GM12878 (cell line): ENCODE measurements around the gene PHAF1. TPM values are rescaled to one million over a fixed set of nuclear protein-coding genes. Genes with fewer than 3 reads are reported as not detected.

Experiments
- ASH2L ChIP-seq: fragments of 300-600, 200-600 bp; sonication (generic); IDR thresholded peaks from 2 replicates; pipeline ENCODE4 v1.6.1; 2017; ENCODE audit warnings: low read depth, mild to moderate bottlenecking, borderline replicate concordance
- BACH1 ChIP-seq: fragments of 450-650 bp; IDR thresholded peaks from 2 replicates; pipeline ENCODE4 v1.6.1; 2017; ENCODE audit warnings: mild to moderate bottlenecking, borderline replicate concordance
- BCL11A ChIP-seq: IDR thresholded peaks from 2 replicates; pipeline ENCODE4 v1.6.1; 2011; ENCODE audit warnings: low read depth, low read length
- CEBPB ChIP-seq, 2 experiments: fragments of 150-350 bp in 1 of 2; IDR thresholded peaks; 2 replicates each; pipeline ENCODE4 v1.6.1; 2012 to 2014; ENCODE audit warnings: low read depth in 2 of 2, low read length in 2 of 2, borderline replicate concordance in 1 of 2, inconsistent platforms in 1 of 2
- CHD1 ChIP-seq: IDR thresholded peaks from 2 replicates; pipeline ENCODE4 v1.6.1; 2012; ENCODE audit warnings: low read depth, low read length, improper control_type of control experiment
- CHD4 ChIP-seq: fragments of 200-600 bp; sonication (generic); IDR thresholded peaks from 2 replicates; pipeline ENCODE4 v1.6.1; 2016; ENCODE audit warnings: mild to moderate bottlenecking
- CREB1 ChIP-seq: IDR thresholded peaks from 2 replicates; pipeline ENCODE4 v1.6.1; 2012; ENCODE audit warnings: low read depth, mild to moderate bottlenecking, inconsistent platforms
- ESRRA ChIP-seq: IDR thresholded peaks from 2 replicates; pipeline ENCODE4 v1.6.1; 2012; ENCODE audit warnings: mild to moderate bottlenecking, low read length, improper control_type of control experiment
- GATAD2B ChIP-seq: fragments of 450-650 bp; conservative IDR thresholded peaks from 2 replicates; pipeline ENCODE4 v1.6.1; 2017; ENCODE audit warnings: low read depth, mild to moderate bottlenecking, moderate library complexity
- MAX ChIP-seq: IDR thresholded peaks from 2 replicates; pipeline ENCODE4 v1.6.1; 2012; ENCODE audit warnings: low read depth, low read length, improper control_type of control experiment
- MTA3 ChIP-seq: IDR thresholded peaks from 2 replicates; pipeline ENCODE4 v1.6.1; 2012; ENCODE audit warnings: low read length, inconsistent platforms, borderline replicate concordance
- NR2F1 ChIP-seq: fragments of 450-650 bp; conservative IDR thresholded peaks from 2 replicates; pipeline ENCODE4 v1.6.1; 2017; ENCODE audit warnings: mild to moderate bottlenecking
- PAX5 ChIP-seq: IDR thresholded peaks from 2 replicates; pipeline ENCODE4 v1.6.1; 2011; ENCODE audit warnings: low read depth, low read length, borderline replicate concordance
- PKNOX1 ChIP-seq: fragments of 450-650 bp; IDR thresholded peaks from 2 replicates; pipeline ENCODE4 v1.6.1; 2016; ENCODE audit warnings: mild to moderate bottlenecking
- RAD21 ChIP-seq: IDR thresholded peaks from 2 replicates; pipeline ENCODE4 v1.6.1; 2011; ENCODE audit warnings: mild to moderate bottlenecking, low read depth, low read length, moderate library complexity; ENCODE audit not compliant: insufficient read depth
- RB1 ChIP-seq: fragments of 450-650 bp; formaldehyde crosslinking; IDR thresholded peaks from 2 replicates; pipeline ENCODE4 v1.6.1; 2017; ENCODE audit warnings: mild to moderate bottlenecking, borderline replicate concordance
- RELA ChIP-seq: fragments of 450-650 bp; IDR thresholded peaks from 2 replicates; pipeline ENCODE4 v1.8.0; 2014; ENCODE audit warnings: borderline replicate concordance; ENCODE audit not compliant: partially characterized antibody
- RUNX3 ChIP-seq: IDR thresholded peaks from 2 replicates; pipeline ENCODE4 v1.6.1; 2012; ENCODE audit warnings: low read length, inconsistent platforms
- SUZ12 ChIP-seq: fragments of 200-600 bp; sonication (generic); IDR thresholded peaks from one replicate; pipeline ENCODE4 v1.6.1; 2018; ENCODE audit warnings: antibody characterized with exemption, mild to moderate bottlenecking; ENCODE audit not compliant: unreplicated experiment
- WRNIP1 ChIP-seq: IDR thresholded peaks from 2 replicates; pipeline ENCODE4 v1.6.1; 2011; ENCODE audit warnings: low read depth, low read length, improper control_type of control experiment, borderline replicate concordance
- polyA plus RNA-seq, 11 experiments: library from polyadenylated mRNA; depleted of rRNA in 4 of 11; unstranded in 6 of 11; stranded (reverse) in 5 of 11; fragments of >200 nt; fragmentation: Nextera tagmentation in 4 of 11; fragmentation: Illumina TruSeq in 1 of 11; extraction: Ambion mirVana in 4 of 11; extraction: Trizol in 1 of 11; gene quantifications; 1 replicate in 1 of 11; 2 replicates in 10 of 11; pipeline versions ENCODE4 v1.2.1 to v1.2.3, GENCODE V29; 2011 to 2016; ENCODE audit warnings: inconsistent platforms in 2 of 11, missing spikeins in 2 of 11, low read depth in 1 of 11
- total RNA-seq, 4 experiments: library from RNA; depleted of rRNA in 3 of 4; stranded (reverse); fragments of >200 nt in 3 of 4; fragmentation: Illumina TruSeq in 1 of 4; extraction: Trizol in 1 of 4; gene quantifications; 2 replicates each; pipeline versions ENCODE4 v1.2.1 to v1.2.3, GENCODE V29; 2013 to 2021
- TF ChIP-seq, protein P1 (sequence below), 3 experiments: IDR thresholded peaks in 2 of 3; conservative IDR thresholded peaks in 1 of 3; 2 replicates each; pipeline ENCODE4 v1.5.1; 2011; ENCODE audit warnings: low read depth in 3 of 3, low read length in 3 of 3, mild to moderate bottlenecking in 3 of 3, control low read depth in 2 of 3, moderate library complexity in 2 of 3, inconsistent platforms in 1 of 3, mixed read lengths in 1 of 3; ENCODE audit not compliant: control insufficient read depth in 2 of 3, insufficient read depth in 1 of 3; ENCODE audit errors: extremely low read depth in 1 of 3
- TF ChIP-seq, protein P2 (sequence below): fragments of 450-650 bp; IDR thresholded peaks from 2 replicates; pipeline ENCODE4 v1.6.1; 2017; ENCODE audit warnings: mild to moderate bottlenecking, moderate library complexity
- TF ChIP-seq, protein P3 (sequence below): IDR thresholded peaks from 2 replicates; pipeline ENCODE4 v1.6.1; 2012; ENCODE audit warnings: low read depth, low read length, improper control_type of control experiment

Gene PHAF1
- total and polyA plus RNA-seq, 10 of the 15 experiments (the other 5 are each of a cell fraction or from before 2014, with no cell fraction given), result 4.5 to 20.9 (median 14.9) TPM

DNA sequence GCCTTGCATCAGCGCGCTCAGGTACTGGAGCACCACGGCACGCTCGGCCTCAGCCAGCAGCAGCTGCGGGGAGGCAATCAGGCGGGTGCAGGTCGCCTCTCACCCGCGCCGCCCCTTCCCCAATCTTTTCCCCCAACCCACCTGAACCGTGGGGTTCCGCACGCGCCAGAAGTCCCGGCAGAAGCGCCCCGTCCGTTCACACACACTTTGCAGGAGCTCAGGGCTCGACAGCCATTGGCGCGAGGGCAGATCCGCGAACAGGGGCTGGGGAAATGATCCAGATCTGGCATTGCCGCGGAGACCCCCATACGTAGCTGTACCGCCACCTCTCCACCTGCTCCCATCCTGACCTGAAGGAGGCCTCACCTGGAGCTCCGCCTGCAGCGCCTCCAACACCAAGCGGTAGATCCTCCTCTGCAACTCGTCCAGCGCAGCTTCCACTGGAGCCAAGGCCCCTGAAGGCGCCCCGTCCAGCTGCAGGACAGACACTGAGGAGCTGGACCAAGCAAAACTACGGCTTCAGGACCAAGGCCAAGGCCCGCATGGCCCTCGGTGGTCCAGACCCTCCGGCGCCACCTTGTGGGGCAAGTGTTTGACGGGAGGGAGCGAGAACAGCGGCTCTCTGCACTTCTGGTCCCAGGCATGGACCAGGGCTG, 75.4 kb downstream of the PHAF1 start (continued):
- TF ChIP-seq CEBPB (IDR thresholded peaks at IDR 0.05; ENCODE audit: borderline replicate concordance in 1 of 2, low read depth in 2 of 2, low read length in 2 of 2), result no peak
- 0 out of 2 replicates have a peak, but pooled peaks have one; percentile 23 for TF ChIP-seq PAX5
- no peak for TF ChIP-seq CREB1
- no peak for TF ChIP-seq WRNIP1
- TF ChIP-seq RELA, result no peak
- TF ChIP-seq RAD21, result peak; percentile 79
- TF ChIP-seq RUNX3, result 0 out of 2 replicates have a peak, but pooled peaks have one; percentile 13
- no peak for TF ChIP-seq SUZ12
- no peak for TF ChIP-seq GATAD2B
- no peak for TF ChIP-seq PKNOX1
- no peak for TF ChIP-seq NR2F1
- TF ChIP-seq, protein P1, sequence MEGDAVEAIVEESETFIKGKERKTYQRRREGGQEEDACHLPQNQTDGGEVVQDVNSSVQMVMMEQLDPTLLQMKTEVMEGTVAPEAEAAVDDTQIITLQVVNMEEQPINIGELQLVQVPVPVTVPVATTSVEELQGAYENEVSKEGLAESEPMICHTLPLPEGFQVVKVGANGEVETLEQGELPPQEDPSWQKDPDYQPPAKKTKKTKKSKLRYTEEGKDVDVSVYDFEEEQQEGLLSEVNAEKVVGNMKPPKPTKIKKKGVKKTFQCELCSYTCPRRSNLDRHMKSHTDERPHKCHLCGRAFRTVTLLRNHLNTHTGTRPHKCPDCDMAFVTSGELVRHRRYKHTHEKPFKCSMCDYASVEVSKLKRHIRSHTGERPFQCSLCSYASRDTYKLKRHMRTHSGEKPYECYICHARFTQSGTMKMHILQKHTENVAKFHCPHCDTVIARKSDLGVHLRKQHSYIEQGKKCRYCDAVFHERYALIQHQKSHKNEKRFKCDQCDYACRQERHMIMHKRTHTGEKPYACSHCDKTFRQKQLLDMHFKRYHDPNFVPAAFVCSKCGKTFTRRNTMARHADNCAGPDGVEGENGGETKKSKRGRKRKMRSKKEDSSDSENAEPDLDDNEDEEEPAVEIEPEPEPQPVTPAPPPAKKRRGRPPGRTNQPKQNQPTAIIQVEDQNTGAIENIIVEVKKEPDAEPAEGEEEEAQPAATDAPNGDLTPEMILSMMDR (IDR thresholded peaks at IDR 0.05 in 2 of 3, conservative IDR thresholded peaks at IDR 0.05 in 1 of 3; ENCODE audit: control insufficient read depth in 2 of 3, extremely low read depth in 1 of 3, insufficient read depth in 1 of 3, low read depth in 3 of 3, low read length in 3 of 3), result peak; percentile 73 to 90 (median 88)
- TF ChIP-seq RB1, result peak; percentile 68; the same call in 1 of the 2 replicates
- no peak for TF ChIP-seq ASH2L
- no peak for TF ChIP-seq BACH1
- no peak for TF ChIP-seq BCL11A
- TF ChIP-seq MAX, result peak; percentile 86
- no peak for TF ChIP-seq ESRRA
- TF ChIP-seq MTA3, result no peak
- TF ChIP-seq, protein P2, sequence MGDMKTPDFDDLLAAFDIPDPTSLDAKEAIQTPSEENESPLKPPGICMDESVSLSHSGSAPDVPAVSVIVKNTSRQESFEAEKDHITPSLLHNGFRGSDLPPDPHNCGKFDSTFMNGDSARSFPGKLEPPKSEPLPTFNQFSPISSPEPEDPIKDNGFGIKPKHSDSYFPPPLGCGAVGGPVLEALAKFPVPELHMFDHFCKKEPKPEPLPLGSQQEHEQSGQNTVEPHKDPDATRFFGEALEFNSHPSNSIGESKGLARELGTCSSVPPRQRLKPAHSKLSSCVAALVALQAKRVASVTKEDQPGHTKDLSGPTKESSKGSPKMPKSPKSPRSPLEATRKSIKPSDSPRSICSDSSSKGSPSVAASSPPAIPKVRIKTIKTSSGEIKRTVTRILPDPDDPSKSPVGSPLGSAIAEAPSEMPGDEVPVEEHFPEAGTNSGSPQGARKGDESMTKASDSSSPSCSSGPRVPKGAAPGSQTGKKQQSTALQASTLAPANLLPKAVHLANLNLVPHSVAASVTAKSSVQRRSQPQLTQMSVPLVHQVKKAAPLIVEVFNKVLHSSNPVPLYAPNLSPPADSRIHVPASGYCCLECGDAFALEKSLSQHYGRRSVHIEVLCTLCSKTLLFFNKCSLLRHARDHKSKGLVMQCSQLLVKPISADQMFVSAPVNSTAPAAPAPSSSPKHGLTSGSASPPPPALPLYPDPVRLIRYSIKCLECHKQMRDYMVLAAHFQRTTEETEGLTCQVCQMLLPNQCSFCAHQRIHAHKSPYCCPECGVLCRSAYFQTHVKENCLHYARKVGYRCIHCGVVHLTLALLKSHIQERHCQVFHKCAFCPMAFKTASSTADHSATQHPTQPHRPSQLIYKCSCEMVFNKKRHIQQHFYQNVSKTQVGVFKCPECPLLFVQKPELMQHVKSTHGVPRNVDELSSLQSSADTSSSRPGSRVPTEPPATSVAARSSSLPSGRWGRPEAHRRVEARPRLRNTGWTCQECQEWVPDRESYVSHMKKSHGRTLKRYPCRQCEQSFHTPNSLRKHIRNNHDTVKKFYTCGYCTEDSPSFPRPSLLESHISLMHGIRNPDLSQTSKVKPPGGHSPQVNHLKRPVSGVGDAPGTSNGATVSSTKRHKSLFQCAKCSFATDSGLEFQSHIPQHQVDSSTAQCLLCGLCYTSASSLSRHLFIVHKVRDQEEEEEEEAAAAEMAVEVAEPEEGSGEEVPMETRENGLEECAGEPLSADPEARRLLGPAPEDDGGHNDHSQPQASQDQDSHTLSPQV, result no peak
- no peak for TF ChIP-seq CHD4
- TF ChIP-seq, protein P3, sequence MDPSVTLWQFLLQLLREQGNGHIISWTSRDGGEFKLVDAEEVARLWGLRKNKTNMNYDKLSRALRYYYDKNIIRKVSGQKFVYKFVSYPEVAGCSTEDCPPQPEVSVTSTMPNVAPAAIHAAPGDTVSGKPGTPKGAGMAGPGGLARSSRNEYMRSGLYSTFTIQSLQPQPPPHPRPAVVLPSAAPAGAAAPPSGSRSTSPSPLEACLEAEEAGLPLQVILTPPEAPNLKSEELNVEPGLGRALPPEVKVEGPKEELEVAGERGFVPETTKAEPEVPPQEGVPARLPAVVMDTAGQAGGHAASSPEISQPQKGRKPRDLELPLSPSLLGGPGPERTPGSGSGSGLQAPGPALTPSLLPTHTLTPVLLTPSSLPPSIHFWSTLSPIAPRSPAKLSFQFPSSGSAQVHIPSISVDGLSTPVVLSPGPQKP, result no peak
- TF ChIP-seq CHD1, result no peak
